NCI-H2227 treated with DMSO at 0.1 percent for 48 hours (cell line): ENCODE data around the gene PXYLP1.

ENCODE experiments used
- DNase-seq: peaks from one replicate; lab custom pipeline; 2025; lab: John Stamatoyannopoulos, UW

PXYLP1 gene

DNA sequence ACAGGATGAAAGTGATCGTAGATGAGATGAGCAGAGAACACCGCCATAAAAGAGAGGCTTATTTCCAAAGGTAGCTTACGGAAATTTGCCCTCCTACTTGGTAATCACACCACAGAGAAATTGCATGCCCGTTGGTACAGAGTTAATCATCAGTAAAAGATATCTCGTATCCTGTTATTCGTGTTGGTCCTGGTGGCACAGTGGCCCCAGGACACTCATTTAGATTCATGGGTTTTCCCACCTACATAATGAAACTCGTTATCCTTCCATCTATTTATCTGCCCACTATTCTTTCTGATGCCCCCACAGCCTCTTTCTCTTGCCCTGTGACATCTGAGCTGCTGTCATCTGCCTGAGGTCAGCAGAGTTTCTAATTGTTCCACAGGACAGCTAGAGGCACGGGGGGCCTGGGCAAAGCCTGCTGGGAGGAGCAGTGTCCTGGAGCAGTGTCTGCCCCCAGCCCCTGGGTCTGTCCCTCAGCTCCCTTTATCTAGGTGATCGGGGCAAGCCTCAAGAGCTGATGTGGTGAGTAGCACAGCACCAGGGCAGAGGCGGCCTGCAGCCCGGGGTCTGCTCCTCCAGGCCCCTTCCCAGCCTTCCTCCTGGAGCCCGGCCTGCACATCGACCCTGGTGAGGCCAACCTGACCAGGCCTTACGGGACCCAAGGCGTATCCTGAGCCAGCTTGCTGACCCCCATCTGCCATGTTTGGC lies 42.2 kb downstream of the PXYLP1 start:
- DNase-seq = no peak

DNA sequence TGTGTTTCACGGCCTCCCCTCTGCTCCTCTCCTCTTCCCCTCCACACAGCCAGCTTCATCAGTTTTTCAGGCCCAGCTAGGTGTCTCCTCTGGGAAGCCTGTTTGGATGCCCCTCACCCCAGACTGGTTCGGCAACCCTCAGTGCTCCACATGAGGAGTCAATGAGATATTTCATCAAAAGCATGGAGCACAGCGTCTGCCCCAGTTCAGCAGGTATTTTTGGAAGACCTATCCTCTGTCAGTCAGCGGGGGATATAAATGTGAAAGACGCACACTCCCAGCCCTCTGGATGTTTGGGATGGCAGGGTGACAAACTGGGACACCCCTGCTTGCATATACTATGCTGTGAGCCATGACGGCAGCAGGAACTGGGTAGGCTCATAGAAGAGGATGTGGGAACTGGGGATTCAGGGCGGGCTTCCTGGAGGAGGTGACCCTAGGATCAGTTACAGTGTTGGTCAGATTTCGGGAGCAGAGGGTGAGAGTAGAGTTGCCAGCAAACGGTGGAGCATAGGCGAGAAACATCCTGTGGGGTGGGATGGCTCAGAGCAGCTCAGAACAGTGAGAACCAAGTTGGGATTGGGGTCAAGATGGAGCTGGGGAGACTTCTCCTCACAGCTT lies 42.9 kb downstream of the PXYLP1 start:
- DNase-seq = no peak

GRCh38 chr3:141275032-141275422 lies 43.4 kb downstream of the PXYLP1 start:
- no peak for DNase-seq

- DNase-seq = no peak
Measured at GRCh38 chr3:141275511-141275910, 43.9 kb downstream of the PXYLP1 start.

DNA sequence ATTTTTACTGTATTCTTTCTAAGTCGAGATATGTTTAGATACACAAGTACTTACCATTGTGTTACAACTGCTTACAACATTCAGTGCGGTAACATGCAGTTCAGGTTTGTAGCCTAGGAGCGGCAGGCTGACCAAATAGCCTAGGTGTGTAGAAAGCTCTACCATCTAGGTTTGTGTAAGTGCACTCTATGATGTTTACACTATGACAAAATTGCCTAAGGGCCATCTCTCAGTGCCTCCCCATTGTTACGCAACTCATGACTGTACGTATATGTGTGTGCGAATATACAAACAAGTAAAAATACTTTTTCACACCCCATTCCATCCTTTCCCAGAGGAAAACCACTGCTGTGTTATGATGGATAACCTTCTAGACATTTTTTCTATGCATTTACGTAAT lies 44.3 kb downstream of the PXYLP1 start:
- no peak for DNase-seq

DNA sequence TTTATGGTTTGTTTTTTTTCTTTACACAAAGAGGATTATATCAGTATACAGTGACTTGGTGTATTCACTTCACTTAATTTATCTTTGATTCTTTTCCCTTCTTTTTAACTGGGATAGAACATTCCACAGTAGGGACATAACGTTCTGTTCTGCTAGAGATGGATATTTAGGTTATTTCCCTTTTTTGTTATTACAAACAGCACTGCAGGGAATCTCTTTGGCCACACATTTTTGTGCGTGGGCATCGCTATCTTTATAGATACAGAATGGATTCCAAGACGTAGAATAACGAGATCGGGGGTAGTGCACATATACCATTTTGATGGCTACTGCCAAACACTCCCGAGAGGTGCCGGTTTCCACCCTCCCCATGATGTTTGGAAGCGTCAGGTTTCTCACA lies 44.8 kb downstream of the PXYLP1 start:
- no peak for DNase-seq

GRCh38 chr3:141277451-141277850 lies 45.8 kb downstream of the PXYLP1 start:
- DNase-seq = no peak

- DNase-seq = no peak
Measured at GRCh38 chr3:141278196-141279076, 46.8 kb downstream of the PXYLP1 start.

GRCh38 chr3:141279077-141279967 lies 47.7 kb downstream of the PXYLP1 start:
- no peak for DNase-seq

DNA sequence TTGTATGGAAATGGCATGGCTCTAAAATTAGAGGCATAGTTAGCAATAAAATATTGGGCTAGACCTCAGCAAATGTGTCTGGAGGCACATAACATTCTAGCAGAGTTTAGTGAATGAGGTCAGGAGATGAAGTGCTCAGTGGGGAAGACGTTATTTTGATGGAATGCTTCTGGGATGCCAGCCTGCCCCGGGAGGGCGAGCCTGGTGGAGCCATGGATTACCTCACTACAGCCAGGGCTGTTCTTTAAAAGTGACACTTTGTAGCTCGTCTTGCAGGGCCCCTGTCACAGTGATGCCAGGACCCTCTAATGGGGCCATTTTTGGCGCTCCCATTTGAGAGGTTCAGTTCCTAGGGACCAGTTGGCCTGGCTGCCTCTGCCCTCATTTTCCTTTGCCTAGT lies 48.5 kb downstream of the PXYLP1 start:
- DNase-seq = no peak

DNA sequence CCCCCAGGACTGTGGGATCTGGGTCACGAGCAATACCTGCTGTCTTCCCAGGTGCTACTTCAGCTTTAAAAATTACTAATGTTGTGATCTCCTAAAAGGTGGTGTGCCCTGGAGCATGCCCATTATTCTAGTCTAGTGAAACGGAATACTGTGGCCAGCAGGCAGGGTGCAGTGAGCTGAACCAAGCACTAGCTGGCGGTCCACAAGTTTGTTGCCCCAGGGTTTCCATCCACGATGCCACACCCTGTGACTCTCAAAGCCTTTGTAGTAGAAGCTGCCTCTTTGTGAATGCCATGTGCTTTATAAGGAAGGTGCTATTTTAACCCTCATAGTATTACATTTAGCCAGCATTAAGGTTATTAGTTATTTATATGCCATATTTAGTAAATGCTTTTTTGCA lies 49.1 kb downstream of the PXYLP1 start:
- DNase-seq = no peak

GRCh38 chr3:141285570-141285969 lies 53.9 kb downstream of the PXYLP1 start:
- DNase-seq = no peak

DNA sequence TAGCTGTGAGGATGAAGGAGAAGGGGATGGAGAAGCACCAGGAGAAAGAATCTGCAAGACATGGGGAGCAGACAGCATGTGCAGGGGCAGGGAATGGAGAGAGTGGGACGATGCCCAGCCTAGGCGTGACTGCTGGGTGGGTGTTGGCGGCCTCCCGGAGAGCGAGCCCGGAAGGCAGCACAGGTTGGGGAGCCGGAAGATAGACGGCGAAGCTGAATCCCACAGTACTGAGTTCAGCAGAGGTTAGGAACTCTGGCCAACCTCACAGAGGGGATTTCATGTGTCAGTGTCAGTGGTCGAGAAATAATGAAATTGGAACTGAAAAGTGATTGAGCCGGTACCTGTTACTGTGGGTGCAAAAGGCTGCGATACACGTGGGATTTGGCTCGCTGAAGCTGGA lies 55.2 kb downstream of the PXYLP1 start:
- no peak for DNase-seq

DNA sequence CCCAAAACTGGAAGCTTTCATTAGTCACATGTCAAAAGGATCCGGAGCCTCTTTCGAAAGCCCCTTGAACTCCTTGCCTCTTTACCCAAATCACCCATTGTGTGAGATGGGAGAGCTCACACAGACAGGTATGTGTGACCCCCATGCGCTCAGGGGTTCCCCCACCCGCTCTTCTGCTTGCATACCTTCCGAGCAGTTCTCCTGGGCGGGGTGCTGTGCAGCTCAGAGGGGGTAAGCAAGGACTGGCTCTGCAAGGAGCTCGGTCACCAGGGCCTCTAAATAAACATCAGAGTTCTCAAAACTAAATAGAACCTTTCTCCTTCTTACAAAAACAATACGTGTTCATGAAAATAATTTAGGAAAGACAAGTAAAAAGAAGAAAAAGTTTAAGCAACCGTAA lies 55.7 kb downstream of the PXYLP1 start:
- no peak for DNase-seq

DNA sequence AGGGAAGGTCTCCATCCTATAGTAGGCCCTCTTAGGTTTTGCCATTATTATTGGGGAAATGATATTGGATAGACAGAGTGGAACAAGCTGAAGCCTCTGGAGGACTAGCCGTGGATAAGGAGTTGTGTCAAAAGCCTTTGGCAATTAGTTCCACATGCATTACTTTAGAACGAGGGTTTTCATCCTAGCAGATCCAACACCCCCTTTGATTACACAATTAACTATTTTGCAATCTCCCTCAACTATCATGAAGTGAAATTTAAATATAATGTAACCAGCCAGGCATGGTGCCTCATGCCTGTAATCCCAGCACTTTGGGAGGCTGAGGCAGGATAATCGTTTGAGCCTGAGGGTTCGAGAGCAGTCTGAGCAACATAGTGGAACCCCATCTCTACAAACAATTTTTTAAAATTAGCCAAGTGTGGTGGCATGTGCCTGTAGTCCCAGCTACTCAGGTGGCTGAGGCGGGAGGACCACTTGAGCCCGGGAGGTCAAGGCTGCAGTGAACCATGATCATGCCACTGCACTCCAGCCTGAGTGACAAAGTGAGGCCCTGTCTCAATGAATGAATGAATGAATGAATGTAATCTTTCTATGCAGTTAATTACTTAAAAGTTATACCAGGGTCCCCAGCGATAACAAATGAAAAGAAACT lies 56.8 kb downstream of the PXYLP1 start:
- no peak for DNase-seq

GRCh38 chr3:141289228-141289772 lies 57.7 kb downstream of the PXYLP1 start:
- no peak for DNase-seq

DNA sequence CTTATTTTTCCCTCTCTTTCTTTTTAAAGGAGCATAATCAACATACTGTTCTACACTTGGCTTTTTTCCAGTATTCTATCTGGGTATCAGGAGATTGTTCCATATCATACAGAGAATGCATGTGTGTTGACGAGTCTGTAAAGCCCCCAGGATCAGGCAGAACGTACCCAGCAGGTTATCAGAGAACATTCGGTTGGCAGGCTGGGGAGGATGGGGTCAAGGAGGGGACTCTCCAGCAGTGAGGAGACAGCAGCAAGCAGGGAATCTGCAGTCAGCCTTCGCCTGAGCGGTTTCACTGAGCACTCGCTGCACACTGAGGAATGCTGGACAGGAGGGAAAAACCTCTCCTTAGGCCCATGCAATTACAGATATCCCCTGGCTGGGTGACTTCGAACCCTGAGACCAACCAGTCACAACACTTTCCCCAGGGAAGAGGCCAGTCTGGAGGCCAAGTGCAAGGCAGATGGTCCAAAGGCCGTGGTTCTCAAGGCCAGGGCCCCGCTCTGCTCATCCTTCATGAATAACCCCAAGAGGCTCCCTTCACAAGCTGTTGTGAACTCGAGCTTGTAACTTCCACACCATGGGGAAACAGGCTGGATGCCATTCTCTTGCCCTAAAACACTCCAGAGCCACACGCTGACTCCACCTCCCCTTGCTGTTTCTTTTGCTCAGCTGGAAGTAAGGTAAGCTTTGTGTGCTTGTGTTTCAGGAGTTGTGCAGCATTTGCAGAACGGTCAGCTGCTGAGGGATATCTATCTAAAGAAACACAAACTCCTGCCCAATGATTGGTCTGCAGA lies 60.1 kb downstream of the PXYLP1 start:
- DNase-seq = no peak

DNA sequence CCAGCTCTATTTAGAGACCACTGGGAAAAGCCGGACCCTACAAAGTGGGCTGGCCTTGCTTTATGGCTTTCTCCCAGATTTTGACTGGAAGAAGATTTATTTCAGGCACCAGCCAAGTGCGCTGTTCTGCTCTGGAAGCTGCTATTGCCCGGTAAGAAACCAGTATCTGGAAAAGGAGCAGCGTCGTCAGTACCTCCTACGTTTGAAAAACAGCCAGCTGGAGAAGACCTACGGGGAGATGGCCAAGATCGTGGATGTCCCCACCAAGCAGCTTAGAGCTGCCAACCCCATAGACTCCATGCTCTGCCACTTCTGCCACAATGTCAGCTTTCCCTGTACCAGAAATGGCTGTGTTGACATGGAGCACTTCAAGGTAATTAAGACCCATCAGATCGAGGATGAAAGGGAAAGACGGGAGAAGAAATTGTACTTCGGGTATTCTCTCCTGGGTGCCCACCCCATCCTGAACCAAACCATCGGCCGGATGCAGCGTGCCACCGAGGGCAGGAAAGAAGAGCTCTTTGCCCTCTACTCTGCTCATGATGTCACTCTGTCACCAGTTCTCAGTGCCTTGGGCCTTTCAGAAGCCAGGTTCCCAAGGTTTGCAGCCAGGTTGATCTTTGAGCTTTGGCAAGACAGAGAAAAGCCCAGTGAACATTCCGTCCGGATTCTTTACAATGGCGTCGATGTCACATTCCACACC lies 60.9 kb downstream of the PXYLP1 start:
- no peak for DNase-seq

DNA sequence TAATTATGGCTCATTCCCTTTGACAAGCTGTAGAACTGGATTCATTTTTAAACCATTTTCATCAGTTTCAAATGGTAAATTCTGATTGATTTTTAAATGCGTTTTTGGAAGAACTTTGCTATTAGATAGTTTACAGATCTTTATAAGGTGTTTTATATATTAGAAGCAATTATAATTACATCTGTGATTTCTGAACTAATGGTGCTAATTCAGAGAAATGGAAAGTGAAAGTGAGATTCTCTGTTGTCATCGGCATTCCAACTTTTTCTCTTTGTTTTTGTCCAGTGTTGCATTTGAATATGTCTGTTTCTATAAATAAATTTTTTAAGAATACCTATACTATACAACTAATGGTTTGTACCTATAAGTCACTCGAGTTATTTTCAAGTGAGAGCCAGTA lies 62.7 kb downstream of the PXYLP1 start:
- no peak for DNase-seq

DNA sequence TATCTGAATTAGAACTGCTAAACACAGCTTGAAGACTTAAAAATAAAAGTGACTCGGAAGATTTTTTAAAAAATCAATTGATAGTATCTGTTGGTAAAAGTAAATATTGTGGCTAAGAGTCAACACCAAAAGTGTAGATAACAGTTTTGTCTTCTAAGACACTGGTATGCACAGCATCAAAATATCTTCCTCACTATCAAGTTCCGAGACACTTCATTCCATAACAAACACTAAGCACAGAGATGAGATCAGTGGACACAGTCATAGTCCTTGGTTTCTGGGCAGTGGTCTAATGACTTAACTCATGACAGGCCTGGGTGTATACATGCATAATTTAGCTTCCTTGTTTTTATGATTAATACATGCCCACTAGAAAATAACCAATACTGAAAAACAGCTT lies 63.2 kb downstream of the PXYLP1 start:
- DNase-seq = no peak
